HUES64 (cell line): Measurements from ENCODE around the gene MYMX.
"Not testable (repeated sequence)": the region's sequence is repeated elsewhere in the genome, so short reads cannot be mapped to it uniquely, and the experiment has no call there.

Experiments
- H3K27ac ChIP-seq: 2 replicates; pipeline ENCODE4 v1.7.0; 2013; ENCODE audit warnings: low read depth, low read length, inconsistent platforms
- H3K27me3 ChIP-seq: 2 replicates; pipeline ENCODE4 v1.6.1; 2013; ENCODE audit warnings: mild to moderate bottlenecking, low read length; ENCODE audit not compliant: insufficient read depth
- H3K36me3 ChIP-seq: 2 replicates; pipeline ENCODE4 v1.6.1; 2013; ENCODE audit warnings: mild to moderate bottlenecking, low read length; ENCODE audit not compliant: insufficient read depth
- H3K4me1 ChIP-seq: 2 replicates; pipeline ENCODE4 v1.6.1; 2013; ENCODE audit warnings: mild to moderate bottlenecking, low read length, moderate library complexity; ENCODE audit not compliant: insufficient read depth
- H3K4me3 ChIP-seq: 2 replicates; pipeline ENCODE4 v1.5.1; 2013; ENCODE audit warnings: mild to moderate bottlenecking, low read length, moderate library complexity
- H3K9ac ChIP-seq: 2 replicates; pipeline ENCODE4 v1.6.1; 2013; ENCODE audit warnings: mild to moderate bottlenecking, low read depth, low read length
- H3K9me3 ChIP-seq: 2 replicates; pipeline ENCODE4 v1.6.1; 2013; ENCODE audit warnings: low read depth, low read length; ENCODE audit not compliant: insufficient read depth
- WGBS: fragments of 150-250, 120-280 bp; methylation state at CpG from one replicate; pipeline ENCODE4 v1.1.7; 2013; ENCODE audit warnings: missing lambda C conversion rate; 5-methylcytosine and 5-hydroxymethylcytosine counted together

MYMX gene

DNA sequence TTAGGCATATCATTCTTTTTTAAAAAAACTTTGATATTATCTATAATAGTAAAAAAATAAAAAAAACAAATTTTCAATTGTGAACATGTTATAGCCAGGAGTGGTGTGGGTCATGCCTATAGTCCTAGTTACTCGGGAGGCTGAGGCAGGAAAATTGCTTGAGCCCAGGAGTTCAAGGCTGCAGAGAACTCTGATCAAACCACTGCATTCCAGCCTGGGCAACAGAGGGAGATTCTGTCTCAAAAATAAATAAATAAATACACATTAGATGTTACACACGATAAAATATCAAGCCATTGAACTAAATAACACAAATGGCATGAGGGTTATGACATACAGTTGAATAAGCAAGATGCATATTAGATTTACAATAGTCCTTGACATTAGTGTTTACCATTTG is 27.9 kb upstream of the MYMX start:
- WGBS = 92% methylated on average over 1 of the region's 2 CpGs
- no peak overlapping the region for H3K27ac ChIP-seq
- no peak overlapping the region for H3K9ac ChIP-seq
- no peaks in the 10 kb centered on the region for H3K27me3 ChIP-seq
- no peak overlapping the region for H3K4me3 ChIP-seq
- no peaks in the 10 kb centered on the region for H3K36me3 ChIP-seq
- peaks cover 19% of the 10 kb centered on the region for H3K4me1 ChIP-seq
- H3K9me3 ChIP-seq = no peaks in the 10 kb centered on the region

DNA sequence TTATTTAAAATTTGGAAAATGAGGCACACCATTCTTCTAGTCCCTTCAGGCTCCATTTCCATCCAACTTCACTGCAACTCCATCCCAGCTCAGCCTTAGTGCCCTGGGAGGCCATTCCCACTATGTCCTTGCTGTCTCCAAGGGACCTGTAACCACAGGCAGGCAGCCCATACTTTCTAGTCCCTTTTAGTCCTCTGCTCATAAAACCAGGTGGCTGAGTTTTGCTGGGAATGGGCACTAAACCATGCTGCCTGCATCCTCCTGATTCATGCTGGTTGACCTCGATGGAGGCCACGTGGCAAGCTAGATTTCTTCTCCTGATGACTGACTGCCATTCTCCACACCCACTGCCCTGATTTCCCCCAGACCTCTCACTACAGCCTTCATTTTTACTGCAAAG is 27.5 kb upstream of the MYMX start:
- Histone ChIP-seq H3K4me1 (peaks cover 17% of the 10 kb centered on the region), H3K36me3 (no peaks in the 10 kb centered on the region), H3K4me3 (no peak overlapping the region), H3K9me3 (no peaks in the 10 kb centered on the region), H3K9ac (no peak overlapping the region), H3K27me3 (no peaks in the 10 kb centered on the region), H3K27ac (no peak overlapping the region)
- 85% methylated on average over 2 of the region's 2 CpGs for WGBS

DNA sequence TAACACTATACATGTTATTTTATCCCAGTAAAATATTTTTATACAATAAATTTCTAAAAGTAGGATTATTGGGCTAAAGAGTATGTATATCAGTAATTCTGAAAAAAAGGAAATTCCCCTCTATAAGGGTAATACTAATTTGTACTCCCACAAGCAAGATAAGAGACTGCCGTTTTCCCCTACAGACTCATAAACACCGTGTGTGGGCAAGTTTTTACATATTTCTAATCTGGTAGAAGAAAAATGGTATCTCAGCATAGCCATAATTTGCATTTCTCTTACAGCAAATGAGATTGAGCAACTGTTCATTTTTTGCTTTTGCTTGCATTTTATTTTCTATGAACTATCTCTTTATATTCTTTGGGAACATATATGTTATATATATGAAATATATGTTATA is 26.0 kb upstream of the MYMX start:
- H3K27ac ChIP-seq = no peak overlapping the region
- no peak overlapping the region for H3K4me3 ChIP-seq
- WGBS = 80% methylated on average over 1 of the region's 2 CpGs
- peaks cover 16% of the 10 kb centered on the region for H3K4me1 ChIP-seq
- H3K9ac ChIP-seq = no peak overlapping the region
- no peaks in the 10 kb centered on the region for H3K36me3 ChIP-seq
- H3K9me3 ChIP-seq = no peaks in the 10 kb centered on the region
- H3K27me3 ChIP-seq = no peaks in the 10 kb centered on the region

DNA sequence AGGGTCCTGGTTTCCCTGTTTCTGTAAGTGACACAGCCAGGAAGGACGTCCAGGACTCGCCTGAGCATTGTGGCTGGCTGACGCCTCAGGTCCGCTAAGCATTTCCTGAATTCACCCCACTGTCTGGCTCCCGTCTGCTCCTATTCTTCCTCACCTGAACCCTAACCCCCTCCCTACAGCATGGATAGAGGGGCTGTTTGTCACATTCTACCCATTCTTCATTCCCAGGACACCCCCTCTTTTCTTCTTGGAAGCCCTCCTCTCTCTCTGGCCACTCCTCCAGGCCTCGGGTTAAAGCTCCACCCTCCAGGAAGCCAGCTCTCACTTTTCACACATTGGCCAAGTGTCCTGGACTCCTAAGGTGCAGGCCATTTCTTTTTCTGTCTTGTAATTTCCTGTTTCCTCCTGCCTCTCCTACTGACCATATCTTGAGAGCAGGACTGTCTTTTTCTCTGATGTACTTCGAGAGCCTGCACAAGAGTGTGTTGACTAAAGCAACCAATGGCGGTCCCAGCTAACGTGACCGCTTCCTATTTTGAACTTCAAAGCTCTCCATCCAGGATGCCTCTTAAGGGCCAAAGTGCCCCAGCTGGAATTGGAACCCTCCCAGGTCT is 24.2 kb upstream of the MYMX start:
- Histone ChIP-seq H3K4me1 (peaks cover 9% of the 10 kb centered on the region; the same call in 1 of the 2 replicates), H3K27ac (no peak overlapping the region), H3K27me3 (no peaks in the 10 kb centered on the region), H3K4me3 (no peak overlapping the region), H3K9me3 (no peaks in the 10 kb centered on the region), H3K9ac (no peak overlapping the region), H3K36me3 (no peaks in the 10 kb centered on the region)
- 68% methylated on average over 10 of the region's 10 CpGs for WGBS

DNA sequence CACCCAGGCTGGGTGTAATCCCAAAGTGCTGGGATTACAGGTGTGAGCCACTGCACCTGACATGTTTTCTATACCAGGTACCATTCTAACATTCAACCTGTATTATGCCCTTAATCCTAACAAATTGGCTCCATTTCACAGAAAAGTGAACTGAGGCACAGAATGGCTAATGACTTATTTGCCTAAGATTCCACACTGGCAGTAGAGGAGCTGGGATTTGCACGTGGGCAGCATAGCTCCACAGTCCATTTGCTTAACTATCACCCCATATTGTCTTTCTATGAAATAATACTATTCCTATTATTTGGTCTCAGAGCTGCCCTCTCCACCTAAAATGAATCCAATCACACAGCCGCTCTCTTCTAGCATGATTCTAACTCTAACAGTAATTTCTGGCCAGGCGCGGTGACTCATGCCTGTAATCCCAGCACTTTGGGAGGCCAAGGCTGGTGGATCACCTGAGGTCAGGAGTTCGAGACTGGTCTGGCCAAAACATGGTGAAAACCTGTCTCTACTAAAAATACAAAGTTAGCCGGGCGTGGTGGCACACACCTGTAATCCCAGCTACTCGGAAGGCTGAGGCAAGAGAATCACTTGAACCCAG is 23.3 kb upstream of the MYMX start:
- H3K9me3 ChIP-seq = no peaks in the 10 kb centered on the region
- H3K36me3 ChIP-seq = no peaks in the 10 kb centered on the region
- no peak overlapping the region for H3K9ac ChIP-seq
- no peak overlapping the region for H3K4me3 ChIP-seq
- H3K27ac ChIP-seq = no peak overlapping the region
- H3K27me3 ChIP-seq = no peaks in the 10 kb centered on the region
- peaks cover 9% of the 10 kb centered on the region; the same call in 1 of the 2 replicates for H3K4me1 ChIP-seq
- 96% methylated on average over 8 of the region's 8 CpGs for WGBS

DNA sequence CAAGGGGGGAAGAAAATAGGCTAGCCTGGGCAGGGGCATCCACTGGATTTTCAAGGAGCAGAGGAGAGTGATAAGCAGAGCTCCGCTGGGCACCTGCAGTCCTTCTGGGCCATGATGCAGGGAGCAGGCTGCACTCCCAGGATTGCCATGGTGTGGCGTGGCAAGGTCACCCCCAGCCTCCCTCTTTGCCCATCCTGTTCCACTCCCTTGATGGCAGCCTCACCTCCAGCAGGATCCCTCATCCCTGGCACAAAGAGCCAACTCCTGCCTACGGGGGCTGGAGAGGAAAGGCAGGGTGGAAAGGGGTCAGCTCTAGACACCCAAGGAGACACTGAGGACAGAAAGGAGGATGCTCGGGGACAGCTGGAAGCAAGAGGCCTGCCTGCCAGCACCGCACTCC is 22.4 kb upstream of the MYMX start:
- H3K27me3 ChIP-seq = no peaks in the 10 kb centered on the region
- H3K36me3 ChIP-seq = no peaks in the 10 kb centered on the region
- H3K27ac ChIP-seq = no peak overlapping the region
- no peaks in the 10 kb centered on the region for H3K9me3 ChIP-seq
- no peak overlapping the region for H3K9ac ChIP-seq
- H3K4me3 ChIP-seq = no peak overlapping the region
- 81% methylated on average over 5 of the region's 5 CpGs for WGBS
- H3K4me1 ChIP-seq = peaks cover 9% of the 10 kb centered on the region; the same call in 1 of the 2 replicates

DNA sequence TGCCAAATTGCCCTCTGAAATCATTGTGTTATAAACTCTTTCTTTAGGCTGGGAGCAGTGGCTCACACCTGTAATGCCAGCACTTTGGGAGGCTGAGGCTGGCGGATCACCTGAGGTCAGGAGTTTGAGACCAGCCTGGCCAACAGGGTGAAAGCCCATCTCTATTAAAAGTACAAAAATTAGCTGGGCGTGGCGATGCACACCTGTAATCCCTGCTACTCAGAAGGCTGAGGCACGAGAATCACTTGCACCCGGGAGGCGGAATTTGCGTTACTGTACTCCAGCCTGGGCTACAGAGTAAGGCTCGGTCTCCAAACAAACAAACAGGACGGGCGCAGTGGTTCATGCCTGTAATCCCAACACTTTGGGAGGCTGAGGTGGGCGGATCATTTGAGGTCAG is 20.4 kb upstream of the MYMX start:
- H3K27me3 ChIP-seq, H3K27ac ChIP-seq, H3K9me3 ChIP-seq, H3K4me3 ChIP-seq, H3K36me3 ChIP-seq, H3K9ac ChIP-seq: not testable (repeated sequence)
- peaks cover 17% of the 10 kb centered on the region for H3K4me1 ChIP-seq
- WGBS = 93% methylated on average over 11 of the region's 11 CpGs

DNA sequence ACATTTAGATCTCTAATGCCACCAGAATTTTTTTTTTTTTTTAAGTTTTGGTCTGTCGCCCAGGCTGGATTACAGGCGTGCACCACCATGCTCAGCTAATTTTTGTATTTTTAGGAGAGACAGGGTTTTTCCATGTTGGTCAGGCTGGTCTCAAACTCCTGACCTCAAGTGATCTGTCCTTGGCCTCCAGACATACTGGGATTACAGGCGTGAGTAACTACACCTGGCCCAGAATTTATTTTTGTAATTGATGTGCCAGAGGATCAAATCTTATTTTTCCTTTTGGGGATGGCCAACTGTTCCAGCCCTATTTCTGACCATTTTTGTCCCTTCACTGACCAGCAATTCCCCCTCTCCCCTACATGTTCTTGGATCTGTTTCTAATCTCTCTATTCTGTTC is 18.0 kb upstream of the MYMX start:
- H3K4me3 ChIP-seq = no peak overlapping the region
- H3K36me3 ChIP-seq = no peaks in the 10 kb centered on the region
- H3K27me3 ChIP-seq = no peaks in the 10 kb centered on the region
- H3K9me3 ChIP-seq = no peaks in the 10 kb centered on the region
- peaks cover 31% of the 10 kb centered on the region for H3K4me1 ChIP-seq
- 92% methylated on average over 3 of the region's 3 CpGs for WGBS
- no peak overlapping the region for H3K9ac ChIP-seq
- no peak overlapping the region for H3K27ac ChIP-seq

DNA sequence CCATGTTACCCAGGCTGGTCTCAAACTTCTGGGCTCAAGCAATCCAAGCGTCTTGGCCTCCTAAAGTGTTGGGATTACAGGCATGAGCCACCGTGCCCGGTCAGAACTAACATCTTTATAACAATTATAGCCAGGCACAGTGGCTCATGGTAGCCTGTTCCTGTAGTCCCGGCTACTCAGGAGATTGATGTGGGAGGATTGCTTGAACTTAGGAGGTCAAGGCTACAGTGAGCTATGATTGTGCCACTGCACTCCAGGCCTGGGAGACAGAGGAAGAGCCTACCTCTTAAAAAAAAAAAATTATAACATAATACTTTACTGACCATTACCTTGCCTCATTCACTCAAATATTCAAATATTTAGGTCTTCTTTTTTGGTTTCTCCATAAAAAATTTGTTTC is 16.8 kb upstream of the MYMX start:
- WGBS = 98% methylated on average over 4 of the region's 4 CpGs
- no peaks in the 10 kb centered on the region for H3K36me3 ChIP-seq
- peaks cover 38% of the 10 kb centered on the region for H3K4me1 ChIP-seq
- H3K9me3 ChIP-seq = no peaks in the 10 kb centered on the region
- H3K27ac ChIP-seq = no peak overlapping the region
- no peak overlapping the region for H3K9ac ChIP-seq
- no peak overlapping the region for H3K4me3 ChIP-seq
- H3K27me3 ChIP-seq = no peaks in the 10 kb centered on the region

DNA sequence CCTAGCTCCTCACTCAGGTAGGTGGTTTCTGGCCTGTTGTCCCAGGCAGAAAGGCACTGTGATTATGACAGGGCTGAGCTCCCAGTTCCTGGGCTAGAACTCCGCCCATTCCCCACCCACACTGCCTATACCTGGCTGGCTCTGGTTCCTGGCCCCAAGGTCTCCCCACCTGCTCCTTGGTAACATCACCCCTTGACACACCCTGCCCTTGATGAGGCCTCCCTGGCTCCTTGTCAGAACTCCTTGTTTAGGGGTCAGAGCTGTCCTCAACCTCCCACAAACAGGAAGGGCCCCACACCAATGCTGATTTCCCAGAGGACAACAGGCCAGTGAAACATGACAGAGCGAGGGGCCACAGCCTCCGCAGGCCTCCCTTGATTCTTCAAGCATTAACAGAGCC is 15.5 kb upstream of the MYMX start:
- H3K9me3 ChIP-seq = no peaks in the 10 kb centered on the region
- WGBS = 83% methylated on average over 3 of the region's 3 CpGs
- H3K27me3 ChIP-seq = no peaks in the 10 kb centered on the region
- H3K27ac ChIP-seq = no peak overlapping the region
- H3K4me3 ChIP-seq = no peak overlapping the region
- no peak overlapping the region for H3K9ac ChIP-seq
- no peaks in the 10 kb centered on the region for H3K36me3 ChIP-seq
- peaks cover 39% of the 10 kb centered on the region for H3K4me1 ChIP-seq

DNA sequence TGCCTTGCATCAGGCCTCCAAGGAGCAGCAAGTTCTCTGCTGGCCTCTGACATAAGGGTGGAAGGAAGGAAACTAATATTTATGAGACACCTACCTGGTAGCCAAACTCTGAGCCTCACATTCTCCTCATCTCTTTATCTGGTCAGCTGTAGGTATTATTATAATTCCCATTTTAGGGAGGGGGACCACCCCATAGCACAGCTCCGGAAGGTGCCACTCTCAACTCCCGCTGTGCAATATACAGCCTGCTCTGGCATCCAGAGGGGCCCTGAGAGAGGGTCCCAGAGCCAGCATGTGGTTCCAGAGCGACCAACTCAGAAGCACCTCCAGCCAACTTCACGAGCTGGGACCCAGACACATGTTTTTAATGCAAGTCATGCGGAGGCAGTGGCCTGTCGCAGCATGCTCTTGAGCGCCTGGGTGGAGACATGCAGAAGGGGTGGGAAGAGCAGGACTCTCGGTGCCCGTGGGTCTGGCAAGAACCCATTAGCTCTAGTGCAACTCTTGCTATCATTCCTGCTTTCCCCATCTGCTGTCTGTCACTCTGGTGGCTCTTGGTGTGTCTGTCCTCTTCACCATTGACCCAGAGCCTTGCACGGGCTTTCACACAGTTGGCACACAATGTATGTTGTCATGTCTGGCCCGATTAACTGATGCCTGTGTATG is 15.0 kb upstream of the MYMX start:
- no peaks in the 10 kb centered on the region for H3K9me3 ChIP-seq
- no peak overlapping the region for H3K4me3 ChIP-seq
- no peaks in the 10 kb centered on the region for H3K36me3 ChIP-seq
- WGBS = 87% methylated on average over 11 of the region's 11 CpGs
- H3K27ac ChIP-seq = peak overlapping the region; percentile 92
- H3K4me1 ChIP-seq = peaks cover 44% of the 10 kb centered on the region
- H3K27me3 ChIP-seq = no peaks in the 10 kb centered on the region
- peak overlapping the region; percentile 63 for H3K9ac ChIP-seq
